Measurements from ENCODE around the gene CYFIP2.

- TF ChIP-seq CTCF (IDR thresholded peaks at IDR 0.05): peak in 4 of 12 donors; percentile 8 to 26 (median 18)
- no peak for TF ChIP-seq POLR2A (IDR thresholded peaks at IDR 0.05)
Measured at GRCh38 chr5:157308836-157309465, 43.0 kb downstream of the CYFIP2 start.
